ENCODE measurements around the gene BOK.

The BOK gene

GRCh38 chr2:241531161-241531722 lies 27.3 kb upstream of the BOK start:
- TF ChIP-seq CTCF (IDR thresholded peaks at IDR 0.05; ENCODE audit: unreplicated experiment in 3 of 3): no peak
- Mint-ChIP-seq H3K9me3 (peaks cover 3% of the 10 kb centered on the region), H3K4me3 (no peak overlapping the region), H3K4me1 (no peaks in the 10 kb centered on the region), H3K27me3 (ENCODE audit: low read depth) (peaks cover 16% of the 10 kb centered on the region), H3K27ac (no peak overlapping the region), H3K36me3 (ENCODE audit: low read depth) (peaks cover under 1% of the 10 kb centered on the region)

GRCh38 chr2:241532168-241532567 lies 26.4 kb upstream of the BOK start:
- Mint-ChIP-seq H3K27ac (no peak overlapping the region), H3K4me3 (no peak overlapping the region), H3K4me1 (no peaks in the 10 kb centered on the region), H3K27me3 (ENCODE audit: low read depth) (peaks cover 13% of the 10 kb centered on the region), H3K9me3 (no peaks in the 10 kb centered on the region), H3K36me3 (ENCODE audit: low read depth) (no peaks in the 10 kb centered on the region)
- no peak for TF ChIP-seq CTCF (IDR thresholded peaks at IDR 0.05; ENCODE audit: unreplicated experiment in 3 of 3)

GRCh38 chr2:241532733-241533601 lies 25.6 kb upstream of the BOK start:
- no peaks in the 10 kb centered on the region for H3K9me3 Mint-ChIP-seq

GRCh38 chr2:241534293-241534692 lies 24.3 kb upstream of the BOK start:
- no peaks in the 10 kb centered on the region for H3K9me3 Mint-ChIP-seq
- H3K4me1 Mint-ChIP-seq: peaks cover 10% of the 10 kb centered on the region
- H3K4me3 Mint-ChIP-seq: no peak overlapping the region
- peaks cover 23% of the 10 kb centered on the region for H3K27me3 Mint-ChIP-seq (ENCODE audit: low read depth)
- H3K27ac Mint-ChIP-seq: no peak overlapping the region
- no peaks in the 10 kb centered on the region for H3K36me3 Mint-ChIP-seq (ENCODE audit: low read depth)
- TF ChIP-seq CTCF (IDR thresholded peaks at IDR 0.05; ENCODE audit: unreplicated experiment in 3 of 3): no peak

More at GRCh38 chr2:241532733-241533601, 25.6 kb upstream of the BOK start:
- Mint-ChIP-seq H3K27me3 (ENCODE audit: low read depth) (peaks cover 13% of the 10 kb centered on the region), H3K36me3 (ENCODE audit: low read depth) (no peaks in the 10 kb centered on the region), H3K27ac (no peak overlapping the region), H3K4me1 (no peaks in the 10 kb centered on the region), H3K4me3 (no peak overlapping the region)
- TF ChIP-seq CTCF (IDR thresholded peaks at IDR 0.05; ENCODE audit: unreplicated experiment in 3 of 3): no peak

- Mint-ChIP-seq H3K36me3 (ENCODE audit: low read depth) (no peaks in the 10 kb centered on the region), H3K27me3 (ENCODE audit: low read depth) (peaks cover 26% of the 10 kb centered on the region), H3K4me1 (peaks cover 10% of the 10 kb centered on the region), H3K27ac (no peak overlapping the region), H3K4me3 (no peak overlapping the region), H3K9me3 (no peaks in the 10 kb centered on the region)
- no peak for TF ChIP-seq CTCF (IDR thresholded peaks at IDR 0.05; ENCODE audit: unreplicated experiment in 3 of 3)
Observed at GRCh38 chr2:241534701-241535375, 23.7 kb upstream of the BOK start.

Measured in nephron (organoid).